ENCODE results near the gene ADAMTS19.

DNA sequence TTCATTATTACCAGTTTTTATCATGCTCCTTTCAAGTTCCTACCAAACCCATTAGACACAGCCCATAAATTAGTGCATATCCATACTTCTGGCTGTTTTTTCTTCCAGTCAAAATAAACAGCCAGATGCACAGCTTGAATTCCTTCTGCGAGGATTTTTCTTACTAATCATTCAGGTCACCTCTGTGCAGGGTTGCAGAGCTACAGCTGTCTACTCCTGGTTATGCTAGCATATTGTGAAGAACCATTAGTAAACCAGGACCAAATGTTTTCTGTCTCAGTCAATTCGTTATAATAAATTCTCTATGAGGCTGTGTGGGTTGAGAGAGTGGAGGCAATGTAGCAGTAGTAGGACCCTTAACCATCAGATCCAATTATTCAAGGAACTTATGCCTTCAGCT is 279.7 kb downstream of the ADAMTS19 start:
- TF ChIP-seq GATA2 (IDR thresholded peaks at IDR 0.05; ENCODE audit: low read depth, low read length) (no peak), GATA3 (IDR thresholded peaks at IDR 0.05; ENCODE audit: low read depth, low read length) (no peak)

All from SH-SY5Y (cell line).